Naive B cell (primary cell): ENCODE results near the gene NGRN. TPM values are rescaled to one million over a fixed set of nuclear protein-coding genes. Genes with fewer than 3 reads are reported as not detected.

Experiments used
- ATAC-seq, 2 donors: fragments of 150-1000 bp; cut with Tn5 transposase; 2 replicates each; pipeline ENCODE4 v1.10.0; 2021; ENCODE audit warnings: low read depth in 2 of 2, mild to moderate bottlenecking in 2 of 2, moderate library complexity in 2 of 2
- DNase-seq: peaks from one replicate; pipeline ENCODE4 v3.0.0; 2022
- H3K27ac Mint-ChIP-seq, 6 donors: one replicate each; pipeline ENCODE4 v1.8.0; 2020 to 2022; ENCODE audit warnings: mild to moderate bottlenecking in 6 of 6, mixed read lengths in 6 of 6, moderate library complexity in 5 of 6, inconsistent platforms in 2 of 6
- H3K27me3 Mint-ChIP-seq, 3 donors: one replicate each; pipeline ENCODE4 v1.8.0; 2021 to 2022; ENCODE audit warnings: mixed read lengths in 3 of 3, mild to moderate bottlenecking in 1 of 3
- H3K36me3 Mint-ChIP-seq, 2 donors: one replicate each; pipeline ENCODE4 v1.8.0; 2020 to 2022; ENCODE audit warnings: mixed read lengths in 2 of 2, inconsistent platforms in 1 of 2, mild to moderate bottlenecking in 1 of 2
- H3K4me1 Mint-ChIP-seq, 3 donors: one replicate each; pipeline ENCODE4 v1.8.0; 2020 to 2022; ENCODE audit warnings: mixed read lengths in 3 of 3, inconsistent platforms in 1 of 3, mild to moderate bottlenecking in 1 of 3, moderate library complexity in 1 of 3
- H3K4me3 Mint-ChIP-seq, 8 donors: one replicate each; pipeline ENCODE4 v1.8.0; 2020 to 2022; ENCODE audit warnings: mild to moderate bottlenecking in 8 of 8, mixed read lengths in 8 of 8, moderate library complexity in 8 of 8, inconsistent platforms in 2 of 8
- H3K9me3 Mint-ChIP-seq, 7 donors: one replicate each; pipeline ENCODE4 v1.8.0; 2020 to 2022; ENCODE audit warnings: mixed read lengths in 7 of 7, mild to moderate bottlenecking in 5 of 7, inconsistent platforms in 2 of 7, moderate library complexity in 1 of 7
- polyA plus RNA-seq, 6 donors: library from polyadenylated mRNA; unstranded; fragments of 300-500 nt; fragmentation: Illumina TruSeq; gene quantifications; one replicate each; pipeline ENCODE4 v1.2.3, GENCODE V29; 2021; ENCODE audit warnings: low read depth in 6 of 6

NGRN gene, protein sequence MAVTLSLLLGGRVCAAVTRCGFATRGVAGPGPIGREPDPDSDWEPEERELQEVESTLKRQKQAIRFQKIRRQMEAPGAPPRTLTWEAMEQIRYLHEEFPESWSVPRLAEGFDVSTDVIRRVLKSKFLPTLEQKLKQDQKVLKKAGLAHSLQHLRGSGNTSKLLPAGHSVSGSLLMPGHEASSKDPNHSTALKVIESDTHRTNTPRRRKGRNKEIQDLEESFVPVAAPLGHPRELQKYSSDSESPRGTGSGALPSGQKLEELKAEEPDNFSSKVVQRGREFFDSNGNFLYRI
- 10 to 100 TPM; 33.6 to 80.2 (median 54.1) TPM for polyA plus RNA-seq

DNA sequence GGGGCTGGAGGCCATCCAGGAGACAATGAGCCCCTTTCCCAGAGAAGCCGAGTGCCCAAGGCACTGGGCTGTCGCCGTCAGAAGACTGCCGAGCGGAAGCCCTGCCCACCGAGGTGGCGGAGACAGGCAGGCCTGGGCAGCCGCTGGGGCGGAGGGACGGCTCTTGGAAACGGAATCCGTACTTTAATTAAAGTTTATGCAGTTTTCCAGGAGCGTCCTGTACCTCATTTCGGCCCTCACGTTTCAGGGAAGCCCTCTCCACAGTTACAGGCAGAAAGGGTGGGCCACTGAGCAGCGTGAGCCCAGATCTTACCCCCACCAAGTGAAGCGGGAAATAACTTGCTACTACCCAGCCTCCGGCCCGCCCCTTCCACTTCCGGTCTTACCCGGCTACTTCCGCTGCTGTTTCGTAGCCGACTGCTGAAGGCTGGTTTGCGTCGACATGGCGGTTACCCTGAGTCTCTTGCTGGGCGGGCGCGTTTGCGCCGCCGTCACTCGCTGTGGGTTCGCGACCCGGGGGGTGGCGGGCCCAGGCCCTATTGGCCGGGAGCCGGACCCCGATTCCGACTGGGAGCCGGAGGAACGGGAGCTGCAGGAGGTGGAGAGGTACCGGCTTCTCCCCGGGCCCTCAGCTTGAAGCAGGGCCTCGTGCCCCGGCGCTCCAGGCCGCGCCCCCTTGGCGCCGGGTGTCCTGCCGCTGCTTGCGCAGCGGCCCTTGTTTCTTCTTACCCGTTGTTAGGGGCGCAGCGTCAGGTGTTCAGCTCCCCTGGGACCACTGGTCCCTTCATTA, at the start of gene NGRN:
Gene NGRN, plus strand, starts transcription at position 402 of the 790 bp plus-strand sequence. Its CDS starts 41 bp downstream, at position 443.
- ATAC-seq = peak; percentile 81 to 88
- DNase-seq = peak; percentile 96
- no peaks in the 10 kb centered on the region for H3K27me3 Mint-ChIP-seq
- H3K4me3 Mint-ChIP-seq = peak within 1 kb of the TSS; percentile 93 to 97 (median 96)
- H3K4me1 Mint-ChIP-seq = peaks cover 53 to 59% (median 59%) of the 10 kb centered on the region in 3 donors
- peaks cover 10 to 24% of the 10 kb centered on the region in 2 donors for H3K36me3 Mint-ChIP-seq
- peak within 1 kb of the TSS; percentile 99 to 100 (median 100) for H3K27ac Mint-ChIP-seq
- H3K9me3 Mint-ChIP-seq = peaks cover 0 to 2% (median 0%) of the 10 kb centered on the region in 7 donors

DNA sequence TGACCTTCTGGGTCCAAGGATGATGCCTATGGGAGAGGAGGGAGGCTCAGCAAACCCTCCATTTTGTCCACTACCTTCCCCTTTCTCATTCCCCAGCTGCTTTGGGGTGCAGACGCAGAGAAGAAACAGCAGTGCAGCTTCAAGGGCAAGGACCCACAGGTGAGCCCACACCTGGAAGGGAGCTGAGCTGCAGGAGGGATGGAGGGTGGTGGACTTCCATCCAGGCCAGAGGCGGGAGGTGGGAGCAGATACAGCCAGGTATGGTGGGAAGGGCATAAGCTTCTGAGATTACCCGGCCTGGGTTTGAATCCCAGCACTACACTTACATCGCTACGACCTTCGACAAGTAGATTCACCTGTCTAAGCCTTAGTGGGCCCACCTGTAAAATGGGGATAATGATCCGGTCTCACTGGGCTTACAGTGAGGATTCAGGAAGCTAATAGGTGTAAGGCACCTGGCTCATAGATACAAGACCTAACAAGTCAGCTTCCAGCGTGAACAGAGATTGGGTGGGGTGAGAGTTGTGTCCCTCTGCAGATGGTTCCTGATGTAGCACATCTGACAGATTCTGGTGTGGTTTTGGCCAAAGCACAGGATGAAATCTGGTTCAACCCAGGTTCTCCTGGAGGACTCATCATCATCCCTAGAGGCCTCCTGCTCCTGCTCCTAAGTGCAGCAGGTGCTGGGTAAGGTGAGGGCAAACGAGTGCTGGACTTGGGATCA, 47.6 kb upstream of the NGRN start:
- no peak for ATAC-seq
- Mint-ChIP-seq H3K4me3 (peak overlapping the region in 6 of 8 donors; percentile 32 to 73 (median 46)), H3K36me3 (peaks cover 16 to 24% of the 10 kb centered on the region in 2 donors), H3K27me3 (no peaks in the 10 kb centered on the region), H3K9me3 (no peaks in the 10 kb centered on the region), H3K27ac (peak overlapping the region in 5 of 6 donors; percentile 27 to 99 (median 85)), H3K4me1 (peaks cover 52 to 84% (median 76%) of the 10 kb centered on the region in 3 donors)
- no peak for DNase-seq

DNA sequence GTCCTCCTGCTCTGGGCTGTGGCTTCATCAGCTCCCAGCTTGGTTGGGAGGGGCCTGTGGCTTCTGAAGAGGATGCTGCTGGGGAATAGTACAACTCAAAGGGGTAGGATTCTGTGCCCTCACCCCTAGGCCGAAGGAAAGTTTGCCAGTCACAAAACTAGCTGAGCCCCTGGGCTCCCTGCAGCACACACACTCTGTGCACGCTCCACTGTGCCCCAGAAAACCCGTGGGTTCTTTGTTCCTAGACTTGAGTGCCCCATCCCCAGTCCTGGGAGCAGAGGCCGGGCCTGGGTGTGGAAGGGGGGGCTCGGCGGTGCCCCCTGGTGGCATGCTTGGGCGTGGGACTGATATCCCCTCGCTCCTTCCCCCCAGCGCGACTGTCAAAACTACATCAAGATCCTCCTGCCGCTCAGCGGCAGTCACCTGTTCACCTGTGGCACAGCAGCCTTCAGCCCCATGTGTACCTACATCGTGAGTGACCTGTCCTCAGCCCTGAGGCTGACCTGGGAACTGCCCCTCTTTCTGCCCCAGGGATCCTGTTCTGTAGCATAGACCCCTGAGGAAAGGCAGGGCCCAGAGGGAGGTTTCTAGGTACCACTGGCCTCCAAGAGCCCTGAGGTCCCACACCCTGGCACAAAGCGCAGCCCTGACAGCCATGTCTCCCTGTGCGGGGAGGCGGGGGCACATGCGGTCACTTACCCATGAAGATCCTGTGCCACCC, 45.9 kb upstream of the NGRN start:
- H3K9me3 Mint-ChIP-seq = no peaks in the 10 kb centered on the region
- peak overlapping the region; percentile 43 to 96 (median 90) for H3K27ac Mint-ChIP-seq
- peaks cover 11 to 24% of the 10 kb centered on the region in 2 donors for H3K36me3 Mint-ChIP-seq
- peak overlapping the region in 6 of 8 donors; percentile 34 to 79 (median 46) for H3K4me3 Mint-ChIP-seq
- DNase-seq (peak; percentile 69), ATAC-seq (peak; percentile 48 to 72)
- H3K27me3 Mint-ChIP-seq = no peaks in the 10 kb centered on the region
- H3K4me1 Mint-ChIP-seq = peaks cover 48 to 67% (median 59%) of the 10 kb centered on the region in 3 donors

DNA sequence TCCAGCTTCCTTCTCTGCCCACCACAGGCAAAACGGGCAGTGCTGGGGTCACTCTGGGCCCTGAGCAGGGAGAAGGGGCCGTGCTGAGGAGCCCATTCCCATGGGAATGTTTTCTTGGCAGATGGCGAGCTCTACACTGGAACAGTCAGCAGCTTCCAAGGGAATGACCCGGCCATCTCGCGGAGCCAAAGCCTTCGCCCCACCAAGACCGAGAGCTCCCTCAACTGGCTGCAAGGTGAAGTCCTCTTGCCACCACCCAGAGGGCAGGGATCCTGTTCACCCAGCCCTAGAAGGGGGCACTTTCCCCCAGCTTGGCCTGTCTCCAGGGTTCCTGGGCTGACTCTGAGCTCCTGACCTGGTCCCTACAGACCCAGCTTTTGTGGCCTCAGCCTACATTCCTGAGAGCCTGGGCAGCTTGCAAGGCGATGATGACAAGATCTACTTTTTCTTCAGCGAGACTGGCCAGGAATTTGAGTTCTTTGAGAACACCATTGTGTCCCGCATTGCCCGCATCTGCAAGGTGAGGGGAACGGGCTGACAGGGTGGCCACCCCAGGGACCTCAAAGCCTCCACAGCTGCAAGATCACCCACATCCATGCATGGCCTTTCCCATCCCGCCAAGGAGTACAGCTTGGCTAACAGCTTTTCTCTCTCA, 44.1 kb upstream of the NGRN start:
- no peaks in the 10 kb centered on the region for H3K27me3 Mint-ChIP-seq
- no peaks in the 10 kb centered on the region for H3K9me3 Mint-ChIP-seq
- no peak for DNase-seq
- H3K36me3 Mint-ChIP-seq = peaks cover 11 to 24% of the 10 kb centered on the region in 2 donors
- peak overlapping the region in 2 of 6 donors; percentile 87 to 89 for H3K27ac Mint-ChIP-seq
- peaks cover 44 to 50% (median 49%) of the 10 kb centered on the region in 3 donors for H3K4me1 Mint-ChIP-seq
- H3K4me3 Mint-ChIP-seq = peak overlapping the region in 2 of 8 donors; percentile 50 to 65
- ATAC-seq = peak in 1 of 2 donors; percentile 20

DNA sequence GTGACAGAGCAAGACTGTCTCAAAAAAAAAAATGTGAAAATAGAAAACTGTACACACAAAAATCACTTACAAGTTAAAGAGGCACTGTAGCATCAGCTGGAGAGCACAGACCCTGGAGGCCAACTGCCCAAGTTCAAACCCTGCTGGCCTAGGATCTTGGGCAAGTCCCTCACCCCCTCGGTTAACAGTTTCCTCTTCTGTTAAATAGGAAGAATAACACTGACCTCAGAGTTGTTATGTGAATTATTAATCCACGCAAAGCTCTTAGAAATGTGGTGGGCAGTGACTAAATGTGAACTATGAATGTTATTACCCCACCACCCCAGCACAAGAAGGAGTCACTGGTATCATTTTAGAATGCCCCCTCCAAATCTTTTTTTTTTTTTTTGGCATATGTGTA, 42.9 kb upstream of the NGRN start:
- no peaks in the 10 kb centered on the region for H3K27me3 Mint-ChIP-seq
- no peak overlapping the region for H3K4me3 Mint-ChIP-seq
- peaks cover 4 to 16% of the 10 kb centered on the region in 2 donors for H3K36me3 Mint-ChIP-seq
- DNase-seq (no peak), ATAC-seq (no peak)
- no peaks in the 10 kb centered on the region for H3K9me3 Mint-ChIP-seq
- H3K27ac Mint-ChIP-seq = peak overlapping the region in 3 of 6 donors; percentile 32 to 53 (median 33)
- H3K4me1 Mint-ChIP-seq = peaks cover 36 to 38% (median 37%) of the 10 kb centered on the region in 3 donors

DNA sequence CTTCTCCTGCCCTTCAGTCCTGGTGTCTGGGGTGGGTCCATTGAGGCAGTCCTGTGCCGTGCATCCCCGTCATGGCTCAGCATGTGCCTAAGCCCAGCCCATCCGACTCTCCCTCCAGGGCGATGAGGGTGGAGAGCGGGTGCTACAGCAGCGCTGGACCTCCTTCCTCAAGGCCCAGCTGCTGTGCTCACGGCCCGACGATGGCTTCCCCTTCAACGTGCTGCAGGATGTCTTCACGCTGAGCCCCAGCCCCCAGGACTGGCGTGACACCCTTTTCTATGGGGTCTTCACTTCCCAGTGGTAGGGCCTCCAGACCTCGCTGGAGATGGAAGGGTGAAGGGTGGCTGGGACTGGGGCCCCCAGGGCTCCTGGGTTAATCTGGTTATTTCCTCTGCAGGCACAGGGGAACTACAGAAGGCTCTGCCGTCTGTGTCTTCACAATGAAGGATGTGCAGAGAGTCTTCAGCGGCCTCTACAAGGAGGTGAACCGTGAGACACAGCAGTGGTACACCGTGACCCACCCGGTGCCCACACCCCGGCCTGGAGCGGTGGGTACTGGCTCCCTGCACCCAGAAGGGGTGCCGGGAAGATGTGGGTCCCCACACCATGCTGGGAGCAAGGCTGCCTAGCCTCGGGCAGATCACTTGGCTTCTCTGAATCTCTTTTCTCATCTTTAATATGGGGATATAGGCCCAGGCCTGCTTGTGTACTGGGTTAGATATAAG, 41.9 kb upstream of the NGRN start:
- H3K4me1 Mint-ChIP-seq = peaks cover 27 to 29% (median 28%) of the 10 kb centered on the region in 3 donors
- peaks cover 4 to 13% of the 10 kb centered on the region in 2 donors for H3K36me3 Mint-ChIP-seq

DNA sequence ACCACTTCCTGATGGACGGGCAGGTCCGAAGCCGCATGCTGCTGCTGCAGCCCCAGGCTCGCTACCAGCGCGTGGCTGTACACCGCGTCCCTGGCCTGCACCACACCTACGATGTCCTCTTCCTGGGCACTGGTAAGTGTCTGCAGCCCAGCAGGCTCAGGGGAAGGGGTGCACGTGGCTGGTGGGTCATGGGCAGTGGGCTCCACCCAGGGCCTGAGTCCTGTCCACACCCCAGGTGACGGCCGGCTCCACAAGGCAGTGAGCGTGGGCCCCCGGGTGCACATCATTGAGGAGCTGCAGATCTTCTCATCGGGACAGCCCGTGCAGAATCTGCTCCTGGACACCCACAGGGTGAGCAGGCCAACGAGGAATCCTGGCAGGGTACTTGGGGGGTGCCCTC, 40.4 kb upstream of the NGRN start:
- Mint-ChIP-seq H3K36me3 (peaks cover 11 to 20% of the 10 kb centered on the region in 2 donors), H3K9me3 (no peaks in the 10 kb centered on the region), H3K4me3 (no peak overlapping the region), H3K27me3 (no peaks in the 10 kb centered on the region), H3K4me1 (peaks cover 26 to 31% (median 29%) of the 10 kb centered on the region in 3 donors), H3K27ac (no peak overlapping the region)
- DNase-seq (no peak), ATAC-seq (no peak)

More for the DNA sequence above, 41.9 kb upstream of the NGRN start:
- no peaks in the 10 kb centered on the region for H3K9me3 Mint-ChIP-seq
- no peak for ATAC-seq
- H3K27me3 Mint-ChIP-seq = no peaks in the 10 kb centered on the region
- no peak for DNase-seq
- peak overlapping the region in 1 of 8 donors; percentile 64 for H3K4me3 Mint-ChIP-seq
- no peak overlapping the region for H3K27ac Mint-ChIP-seq

DNA sequence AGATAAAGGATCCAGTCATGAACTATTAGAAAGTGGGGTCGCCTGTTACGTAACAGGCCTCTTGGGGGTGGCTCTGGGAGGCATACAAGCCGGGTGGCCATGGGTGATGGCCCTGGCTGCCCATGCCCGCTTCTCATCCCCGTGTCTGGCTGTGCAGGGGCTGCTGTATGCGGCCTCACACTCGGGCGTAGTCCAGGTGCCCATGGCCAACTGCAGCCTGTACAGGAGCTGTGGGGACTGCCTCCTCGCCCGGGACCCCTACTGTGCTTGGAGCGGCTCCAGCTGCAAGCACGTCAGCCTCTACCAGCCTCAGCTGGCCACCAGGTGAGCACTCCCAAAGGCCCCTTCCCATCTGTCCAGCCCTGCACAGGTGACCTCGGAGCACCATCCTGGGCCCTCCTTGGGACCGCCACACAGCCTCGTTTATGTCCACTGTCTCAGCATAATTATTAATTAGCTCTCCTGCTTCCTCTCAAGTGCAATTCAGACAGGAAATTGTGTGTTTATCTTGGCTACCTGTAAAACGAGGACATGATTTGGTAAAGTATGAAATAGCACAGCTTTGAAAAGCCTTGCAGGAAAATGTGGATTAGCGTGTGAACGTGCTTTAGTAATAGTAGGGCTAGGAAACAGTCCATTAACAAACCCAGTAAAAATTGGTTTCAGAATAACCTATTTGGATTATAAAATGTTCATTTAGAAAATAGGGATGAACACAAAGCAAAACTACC, 39.8 kb upstream of the NGRN start:
- peaks cover 31 to 35% (median 31%) of the 10 kb centered on the region in 3 donors for H3K4me1 Mint-ChIP-seq
- no peaks in the 10 kb centered on the region for H3K9me3 Mint-ChIP-seq
- peak overlapping the region in 1 of 6 donors; percentile 73 for H3K27ac Mint-ChIP-seq
- peaks cover 10 to 23% of the 10 kb centered on the region in 2 donors for H3K36me3 Mint-ChIP-seq
- ATAC-seq (no peak), DNase-seq (no peak)
- no peak overlapping the region for H3K4me3 Mint-ChIP-seq
- no peaks in the 10 kb centered on the region for H3K27me3 Mint-ChIP-seq

DNA sequence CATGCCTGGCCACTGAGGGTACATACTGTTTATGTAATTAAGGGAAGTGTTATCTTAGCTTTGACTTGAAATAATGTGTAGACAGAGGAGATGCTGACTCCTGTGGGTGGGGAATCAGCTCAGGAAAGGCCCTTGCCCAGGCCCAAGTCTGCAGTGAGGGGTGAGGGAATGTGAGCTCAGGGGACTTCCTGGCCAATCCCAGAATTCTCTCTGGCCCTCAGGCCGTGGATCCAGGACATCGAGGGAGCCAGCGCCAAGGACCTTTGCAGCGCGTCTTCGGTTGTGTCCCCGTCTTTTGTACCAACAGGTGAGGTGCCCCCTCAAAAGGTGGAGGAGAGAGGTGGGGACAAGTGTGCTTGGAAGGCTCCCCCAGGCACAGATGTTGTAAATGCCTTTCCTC, 38.1 kb upstream of the NGRN start:
- Mint-ChIP-seq H3K36me3 (peaks cover 7 to 28% of the 10 kb centered on the region in 2 donors), H3K27ac (peak overlapping the region in 3 of 6 donors; percentile 24 to 99 (median 38)), H3K27me3 (no peaks in the 10 kb centered on the region), H3K4me3 (peak overlapping the region in 1 of 8 donors; percentile 47), H3K4me1 (peaks cover 36 to 47% (median 43%) of the 10 kb centered on the region in 3 donors), H3K9me3 (no peaks in the 10 kb centered on the region)
- ATAC-seq (no peak), DNase-seq (no peak)

DNA sequence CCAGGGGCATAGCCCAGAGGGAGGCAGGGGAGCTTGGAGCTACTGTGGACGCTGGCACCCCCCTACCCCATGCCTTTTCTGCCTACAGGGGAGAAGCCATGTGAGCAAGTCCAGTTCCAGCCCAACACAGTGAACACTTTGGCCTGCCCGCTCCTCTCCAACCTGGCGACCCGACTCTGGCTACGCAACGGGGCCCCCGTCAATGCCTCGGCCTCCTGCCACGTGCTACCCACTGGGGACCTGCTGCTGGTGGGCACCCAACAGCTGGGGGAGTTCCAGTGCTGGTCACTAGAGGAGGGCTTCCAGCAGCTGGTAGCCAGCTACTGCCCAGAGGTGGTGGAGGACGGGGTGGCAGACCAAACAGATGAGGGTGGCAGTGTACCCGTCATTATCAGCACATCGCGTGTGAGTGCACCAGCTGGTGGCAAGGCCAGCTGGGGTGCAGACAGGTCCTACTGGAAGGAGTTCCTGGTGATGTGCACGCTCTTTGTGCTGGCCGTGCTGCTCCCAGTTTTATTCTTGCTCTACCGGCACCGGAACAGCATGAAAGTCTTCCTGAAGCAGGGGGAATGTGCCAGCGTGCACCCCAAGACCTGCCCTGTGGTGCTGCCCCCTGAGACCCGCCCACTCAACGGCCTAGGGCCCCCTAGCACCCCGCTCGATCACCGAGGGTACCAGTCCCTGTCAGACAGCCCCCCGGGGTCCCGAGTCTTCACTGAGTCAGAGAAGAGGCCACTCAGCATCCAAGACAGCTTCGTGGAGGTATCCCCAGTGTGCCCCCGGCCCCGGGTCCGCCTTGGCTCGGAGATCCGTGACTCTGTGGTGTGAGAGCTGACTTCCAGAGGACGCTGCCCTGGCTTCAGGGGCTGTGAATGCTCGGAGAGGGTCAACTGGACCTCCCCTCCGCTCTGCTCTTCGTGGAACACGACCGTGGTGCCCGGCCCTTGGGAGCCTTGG, 37.4 kb upstream of the NGRN start:
- H3K36me3 Mint-ChIP-seq = peaks cover 7 to 28% of the 10 kb centered on the region in 2 donors
- no peaks in the 10 kb centered on the region for H3K9me3 Mint-ChIP-seq
- H3K4me3 Mint-ChIP-seq = peak overlapping the region in 1 of 8 donors; percentile 47
- DNase-seq = no peak
- peaks cover 44 to 52% (median 51%) of the 10 kb centered on the region in 3 donors for H3K4me1 Mint-ChIP-seq
- H3K27me3 Mint-ChIP-seq = no peaks in the 10 kb centered on the region
- no peak for ATAC-seq
- peak overlapping the region in 4 of 6 donors; percentile 24 to 99 (median 94) for H3K27ac Mint-ChIP-seq
